ENCODE measurements around the gene ATP10D.

ATP10D gene

GRCh38 chr4:47530801-47531200, 45.7 kb downstream of the ATP10D start:
- Histone ChIP-seq H3K36me3 (ENCODE audit: insufficient read depth, insufficient read length, low read length) (no peaks in the 10 kb centered on the region), H3K9ac (ENCODE audit: insufficient read length, low read depth) (no peak overlapping the region), H3K4me3 (ENCODE audit: insufficient read length, low read depth) (no peak overlapping the region), H3K27me3 (ENCODE audit: insufficient read depth, insufficient read length) (no peaks in the 10 kb centered on the region), H3K9me3 (ENCODE audit: insufficient read depth, low read length) (no peaks in the 10 kb centered on the region), H3K4me1 (ENCODE audit: insufficient read depth, insufficient read length) (no peaks in the 10 kb centered on the region)
- no peak for TF ChIP-seq ZNF274 (IDR thresholded peaks at IDR 0.05; ENCODE audit: low read depth, low read length)
- no peak for TF ChIP-seq SUZ12 (IDR thresholded peaks at IDR 0.05; ENCODE audit: extremely low read depth, insufficient read depth, insufficient read length)
- no peak for TF ChIP-seq YY1 (IDR thresholded peaks at IDR 0.05; ENCODE audit: insufficient read depth, insufficient read length)
- DNase-seq (ENCODE audit: low read depth, low spot score): no peak

DNA sequence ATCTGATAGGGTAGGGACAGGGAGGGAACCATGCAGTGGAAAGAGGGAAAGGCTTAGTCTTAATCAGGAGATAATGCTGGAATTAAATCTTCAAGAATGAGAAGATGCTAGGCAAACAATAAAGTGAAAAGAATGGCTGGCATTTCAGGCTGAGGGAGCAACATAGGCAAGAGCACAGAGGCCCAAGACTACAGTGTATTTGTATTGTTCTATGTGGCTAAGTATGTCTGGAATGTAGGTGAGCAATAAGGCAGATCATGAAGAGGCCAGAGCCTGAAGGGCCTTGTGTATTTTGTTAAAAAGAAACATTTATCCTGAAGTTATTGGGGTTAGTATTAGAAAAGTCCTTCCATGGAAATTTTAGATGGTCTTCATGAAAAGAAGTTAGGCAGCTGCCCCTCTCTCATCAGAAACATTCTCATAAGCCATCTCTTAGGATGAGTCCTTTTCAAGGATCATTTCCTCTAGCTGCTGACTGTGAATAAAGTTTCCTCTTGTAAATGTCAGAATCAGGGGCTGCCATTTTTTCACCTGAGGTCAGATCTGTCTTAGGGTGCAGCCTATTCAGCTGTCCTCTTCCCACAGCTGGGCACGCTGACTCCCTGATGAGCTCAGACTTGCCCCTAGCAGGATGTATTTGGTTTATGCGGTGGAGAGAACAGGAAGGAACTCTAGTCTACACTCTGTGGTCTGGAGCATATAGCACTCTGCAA, 46.3 kb downstream of the ATP10D start:
- Histone ChIP-seq H3K27me3 (ENCODE audit: insufficient read depth, insufficient read length) (no peaks in the 10 kb centered on the region), H3K4me3 (ENCODE audit: insufficient read length, low read depth) (no peak overlapping the region), H3K36me3 (ENCODE audit: insufficient read depth, insufficient read length, low read length) (no peaks in the 10 kb centered on the region), H3K4me1 (ENCODE audit: insufficient read depth, insufficient read length) (no peaks in the 10 kb centered on the region), H3K9me3 (ENCODE audit: insufficient read depth, low read length) (no peaks in the 10 kb centered on the region), H3K9ac (ENCODE audit: insufficient read length, low read depth) (no peak overlapping the region)
- peak; percentile 9 for DNase-seq (ENCODE audit: low read depth, low spot score)
- TF ChIP-seq ZNF274 (IDR thresholded peaks at IDR 0.05; ENCODE audit: low read depth, low read length) (no peak), YY1 (IDR thresholded peaks at IDR 0.05; ENCODE audit: insufficient read depth, insufficient read length) (no peak), SUZ12 (IDR thresholded peaks at IDR 0.05; ENCODE audit: extremely low read depth, insufficient read depth, insufficient read length) (no peak)

DNA sequence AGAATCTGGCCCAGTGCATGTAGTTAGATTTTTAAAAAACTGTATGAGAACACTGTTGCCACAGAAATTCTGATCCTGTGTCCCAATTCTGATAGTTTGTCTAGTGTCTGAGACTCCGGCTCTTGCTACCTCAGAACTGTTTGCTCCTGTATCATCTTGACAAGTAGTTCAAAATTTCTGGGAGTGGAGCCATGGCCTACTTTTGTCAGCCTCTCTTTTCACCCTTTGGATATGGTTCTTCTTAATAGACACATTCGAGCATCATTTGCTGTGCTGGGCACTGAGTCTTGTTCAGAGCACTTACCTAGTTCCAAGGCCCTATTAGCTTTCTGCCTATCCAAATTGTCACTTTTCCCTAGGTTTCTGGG, 46.9 kb downstream of the ATP10D start:
- no peak for DNase-seq (ENCODE audit: low read depth, low spot score)
- Histone ChIP-seq H3K4me1 (ENCODE audit: insufficient read depth, insufficient read length) (no peaks in the 10 kb centered on the region), H3K9ac (ENCODE audit: insufficient read length, low read depth) (no peak overlapping the region), H3K27me3 (ENCODE audit: insufficient read depth, insufficient read length) (no peaks in the 10 kb centered on the region), H3K4me3 (ENCODE audit: insufficient read length, low read depth) (no peak overlapping the region), H3K9me3 (ENCODE audit: insufficient read depth, low read length) (no peaks in the 10 kb centered on the region), H3K36me3 (ENCODE audit: insufficient read depth, insufficient read length, low read length) (no peaks in the 10 kb centered on the region)
- no peak for TF ChIP-seq ZNF274 (IDR thresholded peaks at IDR 0.05; ENCODE audit: low read depth, low read length)
- no peak for TF ChIP-seq SUZ12 (IDR thresholded peaks at IDR 0.05; ENCODE audit: extremely low read depth, insufficient read depth, insufficient read length)
- TF ChIP-seq YY1 (IDR thresholded peaks at IDR 0.05; ENCODE audit: insufficient read depth, insufficient read length): no peak

GRCh38 chr4:47532658-47533057, 47.6 kb downstream of the ATP10D start:
- H3K9ac ChIP-seq (ENCODE audit: insufficient read length, low read depth): no peak overlapping the region

DNA sequence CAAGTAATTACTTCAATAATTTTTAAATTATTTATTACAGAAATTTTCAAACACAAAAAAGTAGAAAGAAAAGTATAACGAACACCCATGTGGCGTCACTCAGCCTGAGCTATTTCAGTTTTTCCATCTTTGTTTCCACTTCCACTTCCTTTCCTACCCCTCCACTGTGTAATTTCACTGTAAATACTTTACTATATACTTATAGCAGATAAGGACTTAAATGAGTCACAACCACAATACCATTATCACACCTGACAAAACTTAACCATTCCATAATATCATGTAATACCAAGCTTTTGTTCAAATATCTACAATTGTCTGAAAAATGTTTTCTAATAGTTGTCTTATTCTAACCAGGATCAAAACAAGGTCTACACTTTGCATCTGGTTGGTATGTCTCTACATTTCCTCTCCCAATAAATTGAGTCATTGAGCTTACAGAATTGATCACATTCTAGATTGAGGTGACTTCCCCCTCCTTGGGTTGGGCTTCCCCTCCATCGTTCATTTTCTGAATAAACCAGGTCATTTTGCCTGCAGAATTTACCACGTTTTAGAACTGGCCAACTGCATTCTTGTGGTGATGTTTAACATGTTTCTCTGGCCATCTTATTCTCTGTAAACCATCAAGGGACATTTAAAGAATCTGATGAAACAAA, 48.7 kb downstream of the ATP10D start:
- Histone ChIP-seq H3K27me3 (ENCODE audit: insufficient read depth, insufficient read length) (no peaks in the 10 kb centered on the region), H3K4me1 (ENCODE audit: insufficient read depth, insufficient read length) (peaks cover 2% of the 10 kb centered on the region), H3K4me3 (ENCODE audit: insufficient read length, low read depth) (no peak overlapping the region), H3K9me3 (ENCODE audit: insufficient read depth, low read length) (no peaks in the 10 kb centered on the region), H3K9ac (ENCODE audit: insufficient read length, low read depth) (no peak overlapping the region), H3K36me3 (ENCODE audit: insufficient read depth, insufficient read length, low read length) (no peaks in the 10 kb centered on the region)
- TF ChIP-seq YY1 (IDR thresholded peaks at IDR 0.05; ENCODE audit: insufficient read depth, insufficient read length) (no peak), ZNF274 (IDR thresholded peaks at IDR 0.05; ENCODE audit: low read depth, low read length) (no peak), SUZ12 (IDR thresholded peaks at IDR 0.05; ENCODE audit: extremely low read depth, insufficient read depth, insufficient read length) (no peak)
- no peak for DNase-seq (ENCODE audit: low read depth, low spot score)

More at GRCh38 chr4:47532658-47533057, 47.6 kb downstream of the ATP10D start:
- Histone ChIP-seq H3K4me3 (ENCODE audit: insufficient read length, low read depth) (no peak overlapping the region), H3K36me3 (ENCODE audit: insufficient read depth, insufficient read length, low read length) (no peaks in the 10 kb centered on the region), H3K4me1 (ENCODE audit: insufficient read depth, insufficient read length) (no peaks in the 10 kb centered on the region), H3K27me3 (ENCODE audit: insufficient read depth, insufficient read length) (no peaks in the 10 kb centered on the region), H3K9me3 (ENCODE audit: insufficient read depth, low read length) (no peaks in the 10 kb centered on the region)
- no peak for TF ChIP-seq SUZ12 (IDR thresholded peaks at IDR 0.05; ENCODE audit: extremely low read depth, insufficient read depth, insufficient read length)
- TF ChIP-seq YY1 (IDR thresholded peaks at IDR 0.05; ENCODE audit: insufficient read depth, insufficient read length): no peak
- no peak for TF ChIP-seq ZNF274 (IDR thresholded peaks at IDR 0.05; ENCODE audit: low read depth, low read length)
- DNase-seq (ENCODE audit: low read depth, low spot score): no peak

DNA sequence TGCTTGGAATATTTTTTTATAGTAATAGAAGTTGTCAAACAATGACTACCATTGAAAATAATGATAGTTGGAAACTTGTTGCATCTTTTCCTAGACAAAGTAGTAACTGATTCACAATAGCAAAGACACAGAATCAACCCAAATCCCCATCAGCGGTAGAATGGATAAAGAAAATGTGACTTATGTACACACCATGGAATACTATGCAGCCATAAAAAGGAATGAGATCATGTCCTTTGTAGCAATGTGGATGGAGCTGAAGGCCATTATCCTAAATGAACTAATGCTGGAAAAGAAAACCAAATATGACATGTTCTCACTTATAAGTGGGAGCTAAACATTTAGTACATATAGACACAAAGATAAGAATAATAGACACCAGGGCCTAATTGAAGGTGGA, 49.7 kb downstream of the ATP10D start:
- no peak for TF ChIP-seq YY1 (IDR thresholded peaks at IDR 0.05; ENCODE audit: insufficient read depth, insufficient read length)
- no peak for TF ChIP-seq SUZ12 (IDR thresholded peaks at IDR 0.05; ENCODE audit: extremely low read depth, insufficient read depth, insufficient read length)
- TF ChIP-seq ZNF274 (IDR thresholded peaks at IDR 0.05; ENCODE audit: low read depth, low read length): no peak
- no peaks in the 10 kb centered on the region for H3K27me3 ChIP-seq (ENCODE audit: insufficient read depth, insufficient read length)
- H3K4me1 ChIP-seq (ENCODE audit: insufficient read depth, insufficient read length): peaks cover 2% of the 10 kb centered on the region
- H3K9me3 ChIP-seq (ENCODE audit: insufficient read depth, low read length): no peaks in the 10 kb centered on the region
- H3K9ac ChIP-seq (ENCODE audit: insufficient read length, low read depth): no peak overlapping the region
- no peak overlapping the region for H3K4me3 ChIP-seq (ENCODE audit: insufficient read length, low read depth)
- no peaks in the 10 kb centered on the region for H3K36me3 ChIP-seq (ENCODE audit: insufficient read depth, insufficient read length, low read length)
- no peak for DNase-seq (ENCODE audit: low read depth, low spot score)

DNA sequence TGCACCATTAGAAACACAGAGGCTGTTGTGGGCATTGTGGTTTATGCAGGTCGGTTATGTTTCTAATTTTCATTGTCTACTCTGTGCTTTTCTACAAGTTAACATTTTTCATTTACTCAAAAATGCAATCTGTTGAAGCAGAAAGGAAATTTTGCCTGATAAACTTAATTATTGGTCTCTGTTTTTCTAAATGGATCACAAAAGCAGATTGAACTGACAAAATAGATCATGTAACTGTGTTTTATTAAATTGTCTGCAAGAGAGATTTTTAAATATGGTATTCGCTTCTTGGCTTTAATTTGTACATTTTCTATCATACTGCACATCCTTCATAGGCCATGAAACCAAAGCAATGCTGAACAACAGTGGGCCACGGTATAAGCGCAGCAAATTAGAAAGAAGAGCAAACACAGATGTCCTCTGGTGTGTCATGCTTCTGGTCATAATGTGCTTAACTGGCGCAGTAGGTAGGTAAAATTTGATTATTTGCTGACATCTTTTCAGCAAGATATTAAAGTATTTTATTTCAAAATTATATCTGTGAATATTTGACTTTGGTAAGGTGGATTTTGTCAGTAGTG, 50.6 kb downstream of the ATP10D start:
- H3K4me1 ChIP-seq (ENCODE audit: insufficient read depth, insufficient read length): peaks cover 2% of the 10 kb centered on the region
- no peaks in the 10 kb centered on the region for H3K9me3 ChIP-seq (ENCODE audit: insufficient read depth, low read length)
- TF ChIP-seq YY1 (IDR thresholded peaks at IDR 0.05; ENCODE audit: insufficient read depth, insufficient read length) (no peak), ZNF274 (IDR thresholded peaks at IDR 0.05; ENCODE audit: low read depth, low read length) (no peak), SUZ12 (IDR thresholded peaks at IDR 0.05; ENCODE audit: extremely low read depth, insufficient read depth, insufficient read length) (no peak)
- H3K9ac ChIP-seq (ENCODE audit: insufficient read length, low read depth): no peak overlapping the region
- no peaks in the 10 kb centered on the region for H3K36me3 ChIP-seq (ENCODE audit: insufficient read depth, insufficient read length, low read length)
- H3K4me3 ChIP-seq (ENCODE audit: insufficient read length, low read depth): no peak overlapping the region
- H3K27me3 ChIP-seq (ENCODE audit: insufficient read depth, insufficient read length): no peaks in the 10 kb centered on the region
- DNase-seq (ENCODE audit: low read depth, low spot score): no peak
